ENCODE results near the gene ZMIZ1. TPM values are rescaled to one million over a fixed set of nuclear protein-coding genes. Genes with fewer than 3 reads are reported as not detected.
A peak's percentile ranks its signal among the peaks of the same experiment; 100 is the strongest.

Gene ZMIZ1
- total RNA-seq, 1 donor from 2014 or later = 173 TPM

DNA sequence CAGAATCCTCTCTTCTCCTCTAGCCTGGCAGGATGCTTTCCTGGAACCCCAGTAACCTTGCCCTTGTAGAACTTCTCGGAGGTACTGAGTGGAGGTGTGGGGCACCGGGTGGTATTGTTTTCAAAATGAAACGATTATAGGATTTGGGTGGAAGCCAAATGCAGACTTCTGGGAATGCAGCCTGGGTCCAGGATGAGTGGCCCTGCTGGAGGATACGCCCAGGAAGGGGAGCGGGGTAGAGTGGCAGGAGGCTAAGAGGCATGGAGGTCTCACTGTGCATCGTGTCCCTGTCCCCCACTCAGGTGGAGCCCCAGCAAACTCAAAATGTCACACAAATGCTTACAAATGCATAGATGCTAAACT lies 169.4 kb downstream of the ZMIZ1 start:
- TF ChIP-seq, protein P1, sequence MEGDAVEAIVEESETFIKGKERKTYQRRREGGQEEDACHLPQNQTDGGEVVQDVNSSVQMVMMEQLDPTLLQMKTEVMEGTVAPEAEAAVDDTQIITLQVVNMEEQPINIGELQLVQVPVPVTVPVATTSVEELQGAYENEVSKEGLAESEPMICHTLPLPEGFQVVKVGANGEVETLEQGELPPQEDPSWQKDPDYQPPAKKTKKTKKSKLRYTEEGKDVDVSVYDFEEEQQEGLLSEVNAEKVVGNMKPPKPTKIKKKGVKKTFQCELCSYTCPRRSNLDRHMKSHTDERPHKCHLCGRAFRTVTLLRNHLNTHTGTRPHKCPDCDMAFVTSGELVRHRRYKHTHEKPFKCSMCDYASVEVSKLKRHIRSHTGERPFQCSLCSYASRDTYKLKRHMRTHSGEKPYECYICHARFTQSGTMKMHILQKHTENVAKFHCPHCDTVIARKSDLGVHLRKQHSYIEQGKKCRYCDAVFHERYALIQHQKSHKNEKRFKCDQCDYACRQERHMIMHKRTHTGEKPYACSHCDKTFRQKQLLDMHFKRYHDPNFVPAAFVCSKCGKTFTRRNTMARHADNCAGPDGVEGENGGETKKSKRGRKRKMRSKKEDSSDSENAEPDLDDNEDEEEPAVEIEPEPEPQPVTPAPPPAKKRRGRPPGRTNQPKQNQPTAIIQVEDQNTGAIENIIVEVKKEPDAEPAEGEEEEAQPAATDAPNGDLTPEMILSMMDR (IDR thresholded peaks at IDR 0.05; ENCODE audit: unreplicated experiment) = no peak
- peaks cover 62% of the 10 kb centered on the region for H3K4me1 Mint-ChIP-seq
- no peaks in the 10 kb centered on the region for H3K27me3 Mint-ChIP-seq (ENCODE audit: low read depth)
- no peaks in the 10 kb centered on the region for H3K9me3 Mint-ChIP-seq
- no peak overlapping the region for H3K4me3 Mint-ChIP-seq
- DNase-seq (ENCODE audit: low spot score in 2 of 2, unreplicated experiment in 2 of 2) = no peak
- H3K36me3 Mint-ChIP-seq = peaks cover 13% of the 10 kb centered on the region
- peak overlapping the region; percentile 87 for H3K27ac Mint-ChIP-seq

DNA sequence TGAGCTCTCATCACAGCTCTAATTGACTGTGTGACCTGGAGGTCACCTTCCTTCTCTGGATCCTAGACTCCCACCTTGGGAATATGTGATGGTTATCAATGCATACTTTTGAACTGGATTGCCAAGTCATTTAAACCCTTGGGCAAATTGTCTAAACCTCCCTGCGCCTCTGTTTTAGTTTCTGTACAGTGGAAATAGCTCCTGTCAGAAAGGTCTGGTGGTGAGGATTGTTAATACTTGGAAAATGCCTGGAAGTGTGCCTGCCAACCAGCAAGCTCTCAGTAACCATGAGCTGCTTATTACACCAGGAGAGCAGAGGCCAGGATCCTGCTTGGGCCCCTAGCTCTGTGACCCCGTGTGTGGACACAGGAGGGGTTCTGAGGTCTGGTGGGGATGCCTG lies 169.8 kb downstream of the ZMIZ1 start:
- peaks cover 62% of the 10 kb centered on the region for H3K4me1 Mint-ChIP-seq
- DNase-seq (ENCODE audit: low spot score in 2 of 2, unreplicated experiment in 2 of 2) = no peak
- H3K9me3 Mint-ChIP-seq = no peaks in the 10 kb centered on the region
- H3K27ac Mint-ChIP-seq = peak overlapping the region; percentile 87
- TF ChIP-seq, protein P1 (IDR thresholded peaks at IDR 0.05; ENCODE audit: unreplicated experiment) = no peak
- no peak overlapping the region for H3K4me3 Mint-ChIP-seq
- peaks cover 9% of the 10 kb centered on the region for H3K36me3 Mint-ChIP-seq
- H3K27me3 Mint-ChIP-seq (ENCODE audit: low read depth) = no peaks in the 10 kb centered on the region

DNA sequence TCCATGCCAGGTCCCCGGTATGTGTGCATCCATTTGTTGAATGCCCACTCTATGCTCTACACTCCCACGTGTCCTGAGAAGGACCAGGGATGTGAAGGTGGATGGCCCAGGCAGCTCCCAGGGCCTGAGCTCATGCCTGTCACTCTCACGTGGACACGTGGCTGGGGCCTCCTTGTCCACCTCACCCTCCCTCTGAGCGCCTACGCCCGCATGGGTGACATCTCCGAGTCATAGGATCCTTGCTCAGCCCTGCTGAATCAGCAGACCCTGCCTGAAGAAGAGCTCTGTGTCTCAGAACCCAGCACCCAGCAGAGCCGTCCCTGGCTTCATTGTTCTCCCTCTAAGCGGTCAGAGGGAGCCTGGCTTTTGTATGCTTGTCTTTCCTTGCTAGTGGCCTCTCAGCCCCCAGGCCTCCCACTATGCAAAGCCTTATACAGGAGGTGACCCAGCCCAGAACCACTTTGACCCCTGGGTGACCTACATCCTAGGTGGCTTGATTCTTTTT lies 170.6 kb downstream of the ZMIZ1 start:
- peaks cover 64% of the 10 kb centered on the region for H3K4me1 Mint-ChIP-seq
- no peaks in the 10 kb centered on the region for H3K27me3 Mint-ChIP-seq (ENCODE audit: low read depth)
- H3K27ac Mint-ChIP-seq = peak overlapping the region; percentile 87
- TF ChIP-seq, protein P1 (IDR thresholded peaks at IDR 0.05; ENCODE audit: unreplicated experiment) = no peak
- peaks cover 5% of the 10 kb centered on the region for H3K36me3 Mint-ChIP-seq
- no peak overlapping the region for H3K4me3 Mint-ChIP-seq
- no peak for DNase-seq (ENCODE audit: low spot score in 2 of 2, unreplicated experiment in 2 of 2)
- H3K9me3 Mint-ChIP-seq = no peaks in the 10 kb centered on the region

DNA sequence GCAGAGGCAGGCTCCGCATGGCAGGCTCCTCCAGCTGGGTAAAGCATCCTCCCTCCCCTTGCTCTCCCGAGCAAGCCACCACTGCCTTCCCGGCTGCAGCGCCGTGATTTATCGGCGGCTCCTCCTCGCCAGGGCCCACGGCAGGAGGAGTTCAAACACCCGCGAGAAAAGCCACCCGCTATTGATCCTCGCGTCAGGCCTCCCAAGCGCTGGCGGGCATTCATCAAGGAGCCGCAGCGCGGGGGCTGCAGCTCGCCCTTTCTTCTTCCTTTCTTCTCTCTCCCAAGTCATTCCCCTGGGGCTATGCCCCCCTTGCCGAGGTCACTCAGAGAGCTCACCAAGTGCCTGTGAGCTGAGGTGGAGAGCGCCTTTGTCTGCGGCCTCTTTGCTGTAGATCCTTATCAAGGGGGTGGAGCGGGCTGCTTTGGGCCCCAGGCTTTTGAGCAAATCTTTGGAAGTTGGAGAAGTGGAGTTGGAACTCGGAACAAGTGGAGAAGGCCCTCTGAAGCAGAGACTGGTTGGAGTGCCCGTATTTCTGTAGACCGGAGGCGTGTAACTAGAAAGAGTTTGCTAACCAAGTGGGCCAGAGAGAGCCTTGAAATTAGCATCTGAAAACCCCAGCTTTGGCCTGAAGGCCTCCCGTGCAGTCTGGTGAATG lies 171.3 kb downstream of the ZMIZ1 start:
- peaks cover 72% of the 10 kb centered on the region for H3K4me1 Mint-ChIP-seq
- TF ChIP-seq, protein P1 (IDR thresholded peaks at IDR 0.05; ENCODE audit: unreplicated experiment) = no peak
- peak in 1 of 2 experiments; percentile 68 for DNase-seq (ENCODE audit: low spot score in 2 of 2, unreplicated experiment in 2 of 2)
- no peaks in the 10 kb centered on the region for H3K27me3 Mint-ChIP-seq (ENCODE audit: low read depth)
- peak overlapping the region; percentile 52 for H3K4me3 Mint-ChIP-seq
- peak overlapping the region; percentile 97 for H3K27ac Mint-ChIP-seq
- H3K36me3 Mint-ChIP-seq = peaks cover 5% of the 10 kb centered on the region
- H3K9me3 Mint-ChIP-seq = no peaks in the 10 kb centered on the region

DNA sequence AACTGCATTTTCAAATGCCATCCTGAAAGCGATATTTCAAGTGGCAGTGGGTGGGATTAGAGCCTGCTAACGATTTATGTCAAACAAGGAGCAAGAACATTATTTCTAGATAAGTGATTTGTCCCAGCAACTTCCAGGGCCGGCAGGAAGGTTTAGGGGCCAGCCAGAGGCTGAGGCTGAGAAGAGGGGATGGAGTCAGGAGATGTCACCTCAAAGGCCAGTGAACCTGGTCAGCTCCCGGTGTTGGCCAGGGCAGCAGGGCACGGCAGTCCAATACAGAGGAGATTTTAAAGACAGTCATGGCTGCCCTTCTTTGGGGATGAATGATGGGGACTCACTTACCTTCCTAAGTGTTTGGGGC lies 172.8 kb downstream of the ZMIZ1 start:
- DNase-seq (ENCODE audit: low spot score in 2 of 2, unreplicated experiment in 2 of 2) = no peak
- Mint-ChIP-seq H3K4me3 (peak overlapping the region; percentile 66), H3K27ac (peak overlapping the region; percentile 80), H3K9me3 (no peaks in the 10 kb centered on the region), H3K4me1 (peaks cover 79% of the 10 kb centered on the region), H3K27me3 (ENCODE audit: low read depth) (no peaks in the 10 kb centered on the region), H3K36me3 (no peaks in the 10 kb centered on the region)
- TF ChIP-seq, protein P1 (IDR thresholded peaks at IDR 0.05; ENCODE audit: unreplicated experiment) = no peak

Measured in mesothelial cell of epicardium (in vitro differentiated cells).